ENCODE results near the gene XXYLT1.

The XXYLT1 gene

DNA sequence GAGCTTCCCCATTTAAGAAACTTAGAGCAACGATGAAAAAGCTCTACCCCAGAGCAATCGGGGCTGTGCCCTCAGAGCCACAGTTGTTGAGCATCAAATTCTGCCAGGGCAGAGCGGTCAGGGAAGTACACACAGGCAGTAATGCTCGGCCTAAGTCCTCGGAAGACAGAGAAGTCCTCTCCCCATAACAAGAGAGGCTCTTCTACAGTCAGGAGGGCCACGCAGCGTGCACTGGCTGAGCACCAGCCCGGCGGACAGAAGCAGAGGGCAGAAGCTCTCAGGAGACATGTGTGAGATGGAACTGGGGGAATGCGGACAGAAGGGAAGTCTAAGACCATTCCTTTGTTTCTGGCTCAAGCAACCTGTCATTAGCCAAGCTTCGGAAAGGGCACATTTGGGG is 95.9 kb downstream of the XXYLT1 start:
- DNase-seq (ENCODE audit: low spot score) (no peak), ATAC-seq (ENCODE audit: low read depth) (no peak)
- TF ChIP-seq, protein P1, sequence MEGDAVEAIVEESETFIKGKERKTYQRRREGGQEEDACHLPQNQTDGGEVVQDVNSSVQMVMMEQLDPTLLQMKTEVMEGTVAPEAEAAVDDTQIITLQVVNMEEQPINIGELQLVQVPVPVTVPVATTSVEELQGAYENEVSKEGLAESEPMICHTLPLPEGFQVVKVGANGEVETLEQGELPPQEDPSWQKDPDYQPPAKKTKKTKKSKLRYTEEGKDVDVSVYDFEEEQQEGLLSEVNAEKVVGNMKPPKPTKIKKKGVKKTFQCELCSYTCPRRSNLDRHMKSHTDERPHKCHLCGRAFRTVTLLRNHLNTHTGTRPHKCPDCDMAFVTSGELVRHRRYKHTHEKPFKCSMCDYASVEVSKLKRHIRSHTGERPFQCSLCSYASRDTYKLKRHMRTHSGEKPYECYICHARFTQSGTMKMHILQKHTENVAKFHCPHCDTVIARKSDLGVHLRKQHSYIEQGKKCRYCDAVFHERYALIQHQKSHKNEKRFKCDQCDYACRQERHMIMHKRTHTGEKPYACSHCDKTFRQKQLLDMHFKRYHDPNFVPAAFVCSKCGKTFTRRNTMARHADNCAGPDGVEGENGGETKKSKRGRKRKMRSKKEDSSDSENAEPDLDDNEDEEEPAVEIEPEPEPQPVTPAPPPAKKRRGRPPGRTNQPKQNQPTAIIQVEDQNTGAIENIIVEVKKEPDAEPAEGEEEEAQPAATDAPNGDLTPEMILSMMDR (IDR thresholded peaks at IDR 0.05; ENCODE audit: poor library complexity, severe bottlenecking) = no peak
- H3K9me3 ChIP-seq (ENCODE audit: severe bottlenecking) = no peaks in the 10 kb centered on the region
- H3K4me1 ChIP-seq (ENCODE audit: insufficient read depth, poor library complexity, severe bottlenecking) = no peaks in the 10 kb centered on the region
- H3K4me3 ChIP-seq (ENCODE audit: severe bottlenecking) = no peak overlapping the region
- no peak overlapping the region for H3K27ac ChIP-seq (ENCODE audit: poor library complexity, severe bottlenecking)
- H3K27me3 ChIP-seq (ENCODE audit: insufficient read depth, poor library complexity, severe bottlenecking) = no peaks in the 10 kb centered on the region
- no peaks in the 10 kb centered on the region for H3K36me3 ChIP-seq (ENCODE audit: low read depth)

DNA sequence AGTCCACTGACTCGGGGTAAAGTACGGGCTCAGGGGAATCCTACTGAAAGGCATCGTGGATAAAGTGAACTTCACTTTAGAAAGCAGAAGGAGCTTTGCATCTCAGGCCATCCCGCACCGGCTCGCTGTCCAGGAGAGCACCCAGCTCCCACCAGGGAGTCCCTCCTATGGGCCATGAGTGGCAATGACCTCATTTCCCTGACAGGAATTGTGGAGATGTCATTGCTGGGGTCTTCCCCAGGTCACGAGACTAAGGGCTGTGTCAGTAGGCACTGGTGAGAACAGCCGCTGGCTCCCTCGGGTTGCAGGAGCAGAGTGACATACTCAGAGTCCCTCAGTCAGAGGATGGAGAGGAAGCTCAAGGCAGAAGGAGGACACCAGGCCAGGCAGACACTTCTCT is 97.3 kb downstream of the XXYLT1 start:
- ATAC-seq (ENCODE audit: low read depth) (no peak), DNase-seq (ENCODE audit: low spot score) (no peak)
- H3K4me3 ChIP-seq (ENCODE audit: severe bottlenecking) = no peak overlapping the region
- no peak overlapping the region for H3K27ac ChIP-seq (ENCODE audit: poor library complexity, severe bottlenecking)
- H3K27me3 ChIP-seq (ENCODE audit: insufficient read depth, poor library complexity, severe bottlenecking) = no peaks in the 10 kb centered on the region
- no peaks in the 10 kb centered on the region for H3K36me3 ChIP-seq (ENCODE audit: low read depth)
- TF ChIP-seq, protein P1 (IDR thresholded peaks at IDR 0.05; ENCODE audit: poor library complexity, severe bottlenecking) = no peak
- no peaks in the 10 kb centered on the region for H3K4me1 ChIP-seq (ENCODE audit: insufficient read depth, poor library complexity, severe bottlenecking)
- no peaks in the 10 kb centered on the region for H3K9me3 ChIP-seq (ENCODE audit: severe bottlenecking)

DNA sequence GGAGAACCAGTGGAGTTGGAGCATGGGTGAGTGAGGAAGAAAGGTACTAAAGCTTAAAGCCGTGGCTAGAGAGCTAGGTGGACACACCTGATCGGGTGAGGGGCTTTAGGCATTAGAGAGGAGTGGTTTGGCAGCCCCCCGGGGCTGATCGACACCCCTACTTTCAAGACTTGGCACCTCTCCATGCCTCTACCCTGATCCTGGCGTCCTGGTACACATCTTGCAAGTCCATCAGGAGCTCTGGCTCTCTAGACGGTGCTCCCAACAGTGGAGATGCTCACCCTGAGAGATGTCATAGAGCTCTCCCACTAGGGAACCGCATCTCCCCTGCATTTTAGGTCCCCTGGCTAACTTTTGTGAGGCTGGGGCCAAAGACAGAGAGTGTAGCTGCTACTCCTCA is 98.1 kb downstream of the XXYLT1 start:
- Histone ChIP-seq H3K4me1 (ENCODE audit: insufficient read depth, poor library complexity, severe bottlenecking) (no peaks in the 10 kb centered on the region), H3K27me3 (ENCODE audit: insufficient read depth, poor library complexity, severe bottlenecking) (no peaks in the 10 kb centered on the region), H3K36me3 (ENCODE audit: low read depth) (no peaks in the 10 kb centered on the region), H3K27ac (ENCODE audit: poor library complexity, severe bottlenecking) (no peak overlapping the region), H3K4me3 (ENCODE audit: severe bottlenecking) (no peak overlapping the region), H3K9me3 (ENCODE audit: severe bottlenecking) (no peaks in the 10 kb centered on the region)
- TF ChIP-seq, protein P1 (IDR thresholded peaks at IDR 0.05; ENCODE audit: poor library complexity, severe bottlenecking) = no peak
- no peak for ATAC-seq (ENCODE audit: low read depth)
- DNase-seq (ENCODE audit: low spot score) = no peak

DNA sequence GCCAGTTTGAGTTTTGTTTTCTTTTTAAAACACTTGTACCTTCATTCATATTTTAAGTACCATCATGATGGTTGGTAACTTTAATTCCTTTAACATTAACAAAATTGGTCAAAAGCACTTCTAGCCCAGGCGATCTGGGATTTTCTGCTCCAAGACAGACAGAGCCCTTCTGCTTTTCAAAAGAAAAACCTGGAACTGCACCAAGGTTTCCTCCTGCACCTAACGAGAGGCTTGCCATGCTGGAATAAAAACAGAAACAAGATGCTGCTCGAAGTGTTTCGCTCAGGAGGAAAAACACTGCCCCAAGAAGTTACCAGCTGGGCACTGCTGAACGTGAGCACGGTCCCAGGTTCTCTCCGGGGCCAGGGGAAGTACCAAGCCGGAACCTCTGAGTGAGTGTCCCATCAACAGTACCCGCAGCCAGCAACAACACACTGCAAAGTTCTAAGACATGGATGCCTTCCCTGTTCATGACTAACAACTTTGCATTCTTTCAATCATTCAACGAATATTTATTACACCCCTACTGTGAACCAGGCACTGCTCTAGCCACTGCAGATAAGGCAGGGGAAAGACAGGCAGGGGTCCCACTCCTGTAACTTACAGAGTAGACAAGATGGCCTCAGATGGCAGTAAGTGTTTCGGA is 98.8 kb downstream of the XXYLT1 start:
- TF ChIP-seq, protein P1 (IDR thresholded peaks at IDR 0.05; ENCODE audit: poor library complexity, severe bottlenecking) = no peak
- Histone ChIP-seq H3K36me3 (ENCODE audit: low read depth) (no peaks in the 10 kb centered on the region), H3K27ac (ENCODE audit: poor library complexity, severe bottlenecking) (no peak overlapping the region), H3K4me1 (ENCODE audit: insufficient read depth, poor library complexity, severe bottlenecking) (no peaks in the 10 kb centered on the region), H3K27me3 (ENCODE audit: insufficient read depth, poor library complexity, severe bottlenecking) (no peaks in the 10 kb centered on the region), H3K9me3 (ENCODE audit: severe bottlenecking) (no peaks in the 10 kb centered on the region), H3K4me3 (ENCODE audit: severe bottlenecking) (no peak overlapping the region)
- ATAC-seq (ENCODE audit: low read depth) (no peak), DNase-seq (ENCODE audit: low spot score) (no peak)

DNA sequence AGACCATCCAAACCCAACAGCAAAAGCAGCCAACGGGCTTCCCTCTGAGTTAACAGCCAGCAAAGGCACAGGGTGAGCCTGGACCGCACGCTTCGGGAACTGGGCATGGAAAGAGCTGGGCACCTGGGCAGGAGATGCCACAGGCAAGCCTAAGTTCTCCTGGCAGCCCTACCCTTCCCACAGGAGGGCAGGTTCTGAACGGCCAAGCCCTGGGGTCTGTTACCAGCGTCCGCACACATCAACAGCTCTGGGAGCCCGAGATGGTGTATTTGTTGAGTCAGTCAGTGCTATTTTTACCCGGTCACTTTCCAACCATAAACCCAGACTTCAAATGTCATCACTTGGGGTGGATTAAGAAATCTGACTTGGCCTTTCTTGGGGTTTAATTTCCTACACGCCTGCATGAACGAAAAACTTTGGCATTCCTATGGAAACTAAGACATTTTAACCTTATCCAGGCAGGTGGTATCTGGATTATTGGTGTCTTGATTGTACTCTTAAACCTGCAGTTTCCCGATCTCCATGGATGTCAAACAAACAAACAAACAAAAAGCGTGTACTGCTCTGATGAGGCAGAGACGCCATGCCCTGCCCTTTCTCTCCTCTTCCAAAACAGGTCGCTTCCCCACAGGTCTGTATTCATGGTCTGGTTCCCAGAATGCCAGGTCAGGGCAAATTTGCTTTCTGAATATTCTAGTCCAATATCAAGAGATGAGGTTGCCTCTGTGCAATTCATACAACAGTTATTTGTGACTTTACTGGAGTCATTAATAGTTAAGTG is 99.7 kb downstream of the XXYLT1 start:
- TF ChIP-seq, protein P1 (IDR thresholded peaks at IDR 0.05; ENCODE audit: poor library complexity, severe bottlenecking) = no peak

More for the DNA sequence above, 99.7 kb downstream of the XXYLT1 start:
- ATAC-seq (ENCODE audit: low read depth) (no peak), DNase-seq (ENCODE audit: low spot score) (no peak)
- Histone ChIP-seq H3K27me3 (ENCODE audit: insufficient read depth, poor library complexity, severe bottlenecking) (no peaks in the 10 kb centered on the region), H3K27ac (ENCODE audit: poor library complexity, severe bottlenecking) (no peak overlapping the region), H3K9me3 (ENCODE audit: severe bottlenecking) (no peaks in the 10 kb centered on the region), H3K36me3 (ENCODE audit: low read depth) (no peaks in the 10 kb centered on the region), H3K4me3 (ENCODE audit: severe bottlenecking) (no peak overlapping the region), H3K4me1 (ENCODE audit: insufficient read depth, poor library complexity, severe bottlenecking) (no peaks in the 10 kb centered on the region)

All from RWPE2 (cell line).